Hepatocyte (in vitro differentiated cells): ENCODE measurements around the gene NEDD9.

Experiments
- CTCF ChIP-seq: fragments of 200-600 bp; sonication (generic); IDR thresholded peaks from 2 replicates; pipeline ENCODE4 v1.5.1; 2016; ENCODE audit warnings: antibody characterized with exemption, mild to moderate bottlenecking; ENCODE audit not compliant: poor library complexity
- EZH2 ChIP-seq: fragments of 200-600 bp; sonication (generic); IDR thresholded peaks from 2 replicates; pipeline ENCODE4 v1.6.1; 2016; ENCODE audit warnings: antibody characterized with exemption, mild to moderate bottlenecking, borderline replicate concordance
- EZH2phosphoT487 ChIP-seq: fragments of 200-600 bp; sonication (generic); IDR thresholded peaks from one replicate; pipeline ENCODE4 v1.6.1; 2018; ENCODE audit warnings: antibody characterized with exemption, mild to moderate bottlenecking, low read depth, moderate library complexity; ENCODE audit not compliant: unreplicated experiment, severe bottlenecking

- no peak for TF ChIP-seq CTCF
- no peak for TF ChIP-seq EZH2
- no peak for TF ChIP-seq EZH2phosphoT487
These were observed 23.1 kb downstream of the NEDD9 start for GRCh38 chr6:11209369-11209768.
